Sigmoid colon (tissue), 7 donors: ENCODE measurements around the gene TREML4. TPM values are rescaled to one million over a fixed set of nuclear protein-coding genes. Genes with fewer than 3 reads are reported as not detected.

Experiments used
- DNase-seq: peaks from one replicate; pipeline ENCODE4 v3.0.0-alpha.2; 2019
- H3K27ac ChIP-seq, 4 donors: fragments of 200-600 bp; sonication (generic); one replicate each; pipeline ENCODE4 v1.5.1; 2016 to 2019; ENCODE audit warnings: mild to moderate bottlenecking in 1 of 4
- H3K27me3 ChIP-seq, 3 donors: fragments of 200-600 bp; sonication (generic); one replicate each; pipeline ENCODE4 v1.5.1; 2019; ENCODE audit warnings: mild to moderate bottlenecking in 1 of 3
- H3K36me3 ChIP-seq, 4 donors: fragments of 200-600 bp; sonication (generic); one replicate each; pipeline ENCODE4 v1.5.1; 2016 to 2019
- H3K4me1 ChIP-seq, 4 donors: fragments of 200-600 bp; sonication (generic); one replicate each; pipeline ENCODE4 v1.5.1; 2017 to 2019
- H3K4me3 ChIP-seq, 4 donors: fragments of 200-600 bp; sonication (generic); one replicate each; pipeline ENCODE4 v1.5.1; 2017 to 2019; ENCODE audit warnings: mild to moderate bottlenecking in 2 of 4, moderate library complexity in 1 of 4
- H3K9me3 ChIP-seq, 4 donors: fragments of 200-600 bp in 3 of 4; sonication (generic) in 3 of 4; one replicate each; pipeline versions ENCODE4 v1.5.1 to v1.6.1; 2013 to 2019
- EP300 ChIP-seq, 4 donors: sonication (generic); formaldehyde crosslinking; IDR thresholded peaks; one replicate each; pipeline ENCODE4 v1.6.1; 2017; ENCODE audit warnings: antibody characterized with exemption in 4 of 4
- POLR2A ChIP-seq, 2 donors: fragments of 450-650 bp; IDR thresholded peaks; one replicate each; pipeline ENCODE4 v1.6.1; 2016; ENCODE audit warnings: antibody characterized with exemption in 2 of 2, mild to moderate bottlenecking in 2 of 2, moderate library complexity in 2 of 2
- POLR2AphosphoS5 ChIP-seq, 4 donors: sonication (generic); formaldehyde crosslinking; IDR thresholded peaks; one replicate each; pipeline ENCODE4 v1.6.1; 2017; ENCODE audit warnings: antibody characterized with exemption in 4 of 4
- WGBS, 2 donors: extraction: QIAGEN DNeasy Blood & Tissue Kit; methylation state at CpG; one replicate each; pipeline ENCODE4 v1.1.7; 2013; 5-methylcytosine and 5-hydroxymethylcytosine counted together
- intact Hi-C: fragments of 100-400 bp; cut with DNase I; formaldehyde crosslinking; loops from one replicate; pipeline ENCODE4 v1.15.1; 2023
- polyA plus RNA-seq, 3 donors: library from polyadenylated mRNA; stranded (reverse); fragments of 200-250 nt; gene quantifications; one replicate each; pipeline ENCODE4 v1.2.3, GENCODE V29; 2013
- total RNA-seq, 4 donors: library from RNA; depleted of rRNA; stranded (reverse); fragments of >200 nt; gene quantifications; one replicate each; pipeline ENCODE4 v1.1.0, GENCODE V29; 2016
- TF ChIP-seq, protein P1 (sequence below), 4 experiments: fragments of 450-650 bp in 3 of 4; fragments of 200-600 bp in 1 of 4; IDR thresholded peaks; one replicate each; pipeline ENCODE4 v1.5.1; 2016 to 2019; ENCODE audit warnings: antibody characterized with exemption in 4 of 4, mild to moderate bottlenecking in 3 of 4, moderate library complexity in 2 of 4
- donor health status: healthy with polysubstance abuse.
- donor health status: Bipolar disorder and iron deficiency.
- donor health status: healthy.

The TREML4 gene
- total and polyA plus RNA-seq, 7 donors: 0.22 TPM; not detected in 6

DNA sequence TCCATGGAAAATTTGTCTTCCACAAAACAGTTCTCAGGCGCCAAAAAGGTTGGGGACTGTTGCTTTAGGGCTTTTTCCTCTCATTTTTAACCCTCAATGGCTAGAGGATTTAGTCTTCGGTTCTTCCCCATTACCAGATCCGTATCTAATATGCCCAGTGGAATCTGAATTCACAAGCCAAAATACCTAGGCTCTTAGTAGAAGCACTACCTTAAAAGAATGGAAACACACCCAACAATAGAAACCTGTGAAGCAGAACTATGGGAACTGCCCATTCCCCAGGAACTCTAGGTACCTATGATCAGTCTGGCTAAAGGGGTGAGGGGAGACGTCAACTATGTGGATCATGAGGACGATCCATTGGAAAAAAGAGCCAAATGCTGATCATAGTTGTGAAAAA lies 3.1 kb downstream of the TREML4 start:
- DNase-seq: no peak
- no peaks in the 10 kb centered on the region for H3K36me3 ChIP-seq
- no peak overlapping the region for H3K4me3 ChIP-seq
- 72 to 95% methylated on average over 5 of the region's 5 CpGs for WGBS, 2 donors
- TF ChIP-seq EP300 (IDR thresholded peaks at IDR 0.05) (no peak), POLR2A (IDR thresholded peaks at IDR 0.05) (no peak), POLR2AphosphoS5 (IDR thresholded peaks at IDR 0.05) (no peak)
- TF ChIP-seq, protein P1, sequence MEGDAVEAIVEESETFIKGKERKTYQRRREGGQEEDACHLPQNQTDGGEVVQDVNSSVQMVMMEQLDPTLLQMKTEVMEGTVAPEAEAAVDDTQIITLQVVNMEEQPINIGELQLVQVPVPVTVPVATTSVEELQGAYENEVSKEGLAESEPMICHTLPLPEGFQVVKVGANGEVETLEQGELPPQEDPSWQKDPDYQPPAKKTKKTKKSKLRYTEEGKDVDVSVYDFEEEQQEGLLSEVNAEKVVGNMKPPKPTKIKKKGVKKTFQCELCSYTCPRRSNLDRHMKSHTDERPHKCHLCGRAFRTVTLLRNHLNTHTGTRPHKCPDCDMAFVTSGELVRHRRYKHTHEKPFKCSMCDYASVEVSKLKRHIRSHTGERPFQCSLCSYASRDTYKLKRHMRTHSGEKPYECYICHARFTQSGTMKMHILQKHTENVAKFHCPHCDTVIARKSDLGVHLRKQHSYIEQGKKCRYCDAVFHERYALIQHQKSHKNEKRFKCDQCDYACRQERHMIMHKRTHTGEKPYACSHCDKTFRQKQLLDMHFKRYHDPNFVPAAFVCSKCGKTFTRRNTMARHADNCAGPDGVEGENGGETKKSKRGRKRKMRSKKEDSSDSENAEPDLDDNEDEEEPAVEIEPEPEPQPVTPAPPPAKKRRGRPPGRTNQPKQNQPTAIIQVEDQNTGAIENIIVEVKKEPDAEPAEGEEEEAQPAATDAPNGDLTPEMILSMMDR (IDR thresholded peaks at IDR 0.05): no peak
- H3K27ac ChIP-seq: no peak overlapping the region
- H3K4me1 ChIP-seq: no peaks in the 10 kb centered on the region
- H3K9me3 ChIP-seq: no peaks in the 10 kb centered on the region
- peaks cover 0 to 5% (median 0%) of the 10 kb centered on the region in 3 donors for H3K27me3 ChIP-seq
- intact Hi-C loops: no loop called here

DNA sequence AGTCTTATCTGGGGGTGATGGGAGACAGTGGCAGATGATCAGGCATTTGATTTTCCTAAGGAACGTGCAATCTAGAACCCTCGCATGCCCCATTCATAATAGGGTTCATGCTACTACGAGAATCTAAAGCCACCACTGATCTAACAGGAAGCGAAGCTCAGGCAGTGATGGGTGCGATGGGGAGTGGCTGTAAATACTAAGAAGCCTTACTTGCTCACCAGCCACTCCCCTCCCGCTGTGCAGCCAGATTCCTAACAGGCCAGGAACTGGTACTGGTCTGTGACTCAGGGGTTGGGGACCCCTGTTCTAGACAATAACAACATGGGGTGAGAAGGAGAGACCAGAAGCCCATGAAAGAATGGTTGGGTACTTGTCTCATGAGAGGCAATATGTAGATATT lies 4.5 kb downstream of the TREML4 start:
- intact Hi-C loops: no loop called here
- DNase-seq: no peak
- WGBS, 2 donors: 65 to 79% methylated on average over 6 of the region's 6 CpGs
- Histone ChIP-seq H3K9me3 (no peaks in the 10 kb centered on the region), H3K4me1 (no peaks in the 10 kb centered on the region), H3K27me3 (peaks cover 0 to 5% (median 0%) of the 10 kb centered on the region in 3 donors), H3K27ac (no peak overlapping the region), H3K4me3 (no peak overlapping the region), H3K36me3 (no peaks in the 10 kb centered on the region)
- TF ChIP-seq, protein P1 (IDR thresholded peaks at IDR 0.05): no peak
- no peak for TF ChIP-seq EP300 (IDR thresholded peaks at IDR 0.05)
- TF ChIP-seq POLR2A (IDR thresholded peaks at IDR 0.05): no peak
- no peak for TF ChIP-seq POLR2AphosphoS5 (IDR thresholded peaks at IDR 0.05)

DNA sequence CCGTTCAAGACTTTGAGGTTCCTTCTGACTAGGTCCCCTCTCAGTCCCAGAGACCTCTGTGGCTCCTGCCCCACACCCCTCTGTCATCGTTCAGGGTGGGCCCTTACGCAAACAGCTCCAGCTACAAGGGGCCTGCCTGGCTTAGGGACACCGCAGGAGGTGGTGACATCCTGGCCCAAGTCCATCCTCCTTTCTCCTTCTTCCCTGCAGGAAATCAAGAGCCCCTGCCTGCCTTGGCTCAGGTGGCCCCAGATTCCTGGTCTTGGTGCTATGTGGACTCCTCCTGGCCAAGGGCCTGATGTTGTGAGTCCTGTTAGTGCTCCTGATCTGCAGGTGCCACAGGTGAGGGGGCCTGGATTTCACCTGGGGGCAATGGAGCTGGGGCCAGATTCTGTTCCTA lies 8.1 kb downstream of the TREML4 start:
- Histone ChIP-seq H3K4me1 (peaks cover 0 to 3% (median 0%) of the 10 kb centered on the region in 4 donors), H3K9me3 (no peaks in the 10 kb centered on the region), H3K27ac (no peak overlapping the region), H3K27me3 (peaks cover 4 to 25% (median 12%) of the 10 kb centered on the region in 3 donors), H3K36me3 (no peaks in the 10 kb centered on the region), H3K4me3 (no peak overlapping the region)
- DNase-seq: no peak
- WGBS, 2 donors: 83 to 84% methylated on average over 4 of the region's 4 CpGs
- intact Hi-C loops: no loop called here
- no peak for TF ChIP-seq POLR2A (IDR thresholded peaks at IDR 0.05)
- TF ChIP-seq, protein P1 (IDR thresholded peaks at IDR 0.05): no peak

DNA sequence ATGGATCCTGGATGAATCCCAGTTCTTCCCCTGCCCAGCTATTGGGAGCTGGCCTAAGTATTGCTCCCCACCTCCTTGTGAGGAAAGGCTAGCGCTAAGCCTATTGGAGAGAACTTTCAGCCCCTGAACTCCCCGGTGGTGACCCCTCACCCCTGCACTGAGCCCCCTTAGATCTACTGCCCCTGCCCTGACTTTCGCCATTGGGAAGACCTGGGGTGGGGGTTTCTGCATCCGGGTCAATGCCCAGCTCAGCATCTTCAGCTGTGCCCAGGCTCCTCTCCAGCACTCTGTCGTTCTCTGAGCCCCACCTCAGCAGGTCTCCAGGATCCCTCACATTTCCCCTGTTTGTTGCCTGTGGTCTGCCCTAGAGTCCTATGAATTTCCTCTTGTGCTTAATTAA lies 9.0 kb downstream of the TREML4 start:
- intact Hi-C loops: no loop called here
- H3K27me3 ChIP-seq: peaks cover 4 to 29% (median 12%) of the 10 kb centered on the region in 3 donors
- WGBS, 2 donors: 77 to 84% methylated on average over 5 of the region's 5 CpGs

More for the DNA sequence above, 9.0 kb downstream of the TREML4 start:
- Histone ChIP-seq H3K4me1 (peaks cover 0 to 3% (median 0%) of the 10 kb centered on the region in 4 donors), H3K27ac (no peak overlapping the region), H3K9me3 (no peaks in the 10 kb centered on the region), H3K4me3 (no peak overlapping the region), H3K36me3 (no peaks in the 10 kb centered on the region)
- TF ChIP-seq POLR2AphosphoS5 (IDR thresholded peaks at IDR 0.05) (no peak), EP300 (IDR thresholded peaks at IDR 0.05) (no peak), POLR2A (IDR thresholded peaks at IDR 0.05) (no peak)
- TF ChIP-seq, protein P1 (IDR thresholded peaks at IDR 0.05): no peak
- no peak for DNase-seq
